Left lung (tissue), 10 donors: ENCODE measurements around the gene KDM2A. TPM values are rescaled to one million over a fixed set of nuclear protein-coding genes. Genes with fewer than 3 reads are reported as not detected.
"Not testable (repeated sequence)": the region's sequence is repeated elsewhere in the genome, so short reads cannot be mapped to it uniquely, and the experiment has no call there.

Experiments used
- ATAC-seq: fragments of 200-7000 bp; cut with Tn5 transposase; one replicate; pipeline ENCODE4 v1.9.1; 2020; ENCODE audit warnings: moderate library complexity
- DNase-seq, 4 donors: peaks; one replicate each; pipeline ENCODE4 v3.0.0-alpha.2; 2013 to 2020
- H3K27ac ChIP-seq, 2 donors: fragments of 200-600 bp; sonication (generic) in 1 of 2; one replicate each; pipeline versions ENCODE4 v1.5.0 to v1.8.0; 2020 to 2021
- H3K27me3 ChIP-seq, 2 donors: fragments of 200-600 bp; sonication (generic) in 1 of 2; one replicate each; pipeline versions ENCODE4 v1.5.0 to v1.8.0; 2020 to 2021
- H3K36me3 ChIP-seq, 2 donors: fragments of 200-600 bp; sonication (generic) in 1 of 2; one replicate each; pipeline versions ENCODE4 v1.5.0 to v1.8.0; 2020 to 2021
- H3K4me1 ChIP-seq, 2 donors: fragments of 200-600 bp; one replicate each; pipeline ENCODE4 v1.8.0; 2021
- H3K4me3 ChIP-seq, 2 donors: fragments of 200-600 bp; sonication (generic) in 1 of 2; one replicate each; pipeline versions ENCODE4 v1.5.0 to v1.8.0; 2020 to 2021; ENCODE audit warnings: mild to moderate bottlenecking in 1 of 2
- H3K9me3 ChIP-seq, 2 donors: fragments of 200-600 bp; sonication (generic) in 1 of 2; one replicate each; pipeline versions ENCODE4 v1.5.0 to v1.8.0; 2020 to 2021
- CTCF ChIP-seq, 2 donors: fragments of 200-600 bp; sonication (generic) in 1 of 2; IDR thresholded peaks; one replicate each; pipeline versions ENCODE4 v1.5.0 to v1.8.0; 2021; ENCODE audit warnings: antibody characterized with exemption in 2 of 2
- intact Hi-C, 2 donors: fragments of 100-400 bp; cut with DNase I; formaldehyde crosslinking; loops; one replicate each; pipeline versions ENCODE4 v1.11.2 to v1.14.2; 2022
- polyA plus RNA-seq, 6 donors: library from polyadenylated mRNA; unstranded; fragments of 120-200 nt; gene quantifications; one replicate each; pipeline ENCODE4 v1.2.1, GENCODE V29; 2013; ENCODE audit not compliant: insufficient read length in 6 of 6
- total RNA-seq, 2 donors: library from RNA; stranded (reverse); fragmentation: NEBNext Ultra II Directional; extraction: Animal tissue kit (Norgen Biotek cat#: 25700); gene quantifications; one replicate each; pipeline ENCODE4 v1.2.1, GENCODE V29; 2021
- donor health status: DM: no; HTN: yes; CAD: no.
- donor health status: DM: no; HTN: no; CAD: no.

KDM2A gene
- total and polyA plus RNA-seq, 8 donors = 71.0 to 87.0 (median 80.3) TPM

GRCh38 chr11:67260406-67260805 is 141.3 kb downstream of the KDM2A start:
- H3K27me3 ChIP-seq = peaks cover 0 to 6% of the 10 kb centered on the region in 2 donors
- no peak for DNase-seq
- H3K4me3 ChIP-seq = no peak overlapping the region
- H3K36me3 ChIP-seq = peaks cover 0 to 21% of the 10 kb centered on the region in 2 donors
- intact Hi-C loops = loop anchor here in 1 of 2 donors (5.0 kb wide), 1 partner anchor 117 kb away; no protein-coding TSS in a partner anchor
- H3K27ac ChIP-seq = no peak overlapping the region
- TF ChIP-seq CTCF (IDR thresholded peaks at IDR 0.05) = no peak
- ATAC-seq = no peak
- H3K9me3 ChIP-seq = no peaks in the 10 kb centered on the region
- peaks cover 16 to 38% of the 10 kb centered on the region in 2 donors for H3K4me1 ChIP-seq

DNA sequence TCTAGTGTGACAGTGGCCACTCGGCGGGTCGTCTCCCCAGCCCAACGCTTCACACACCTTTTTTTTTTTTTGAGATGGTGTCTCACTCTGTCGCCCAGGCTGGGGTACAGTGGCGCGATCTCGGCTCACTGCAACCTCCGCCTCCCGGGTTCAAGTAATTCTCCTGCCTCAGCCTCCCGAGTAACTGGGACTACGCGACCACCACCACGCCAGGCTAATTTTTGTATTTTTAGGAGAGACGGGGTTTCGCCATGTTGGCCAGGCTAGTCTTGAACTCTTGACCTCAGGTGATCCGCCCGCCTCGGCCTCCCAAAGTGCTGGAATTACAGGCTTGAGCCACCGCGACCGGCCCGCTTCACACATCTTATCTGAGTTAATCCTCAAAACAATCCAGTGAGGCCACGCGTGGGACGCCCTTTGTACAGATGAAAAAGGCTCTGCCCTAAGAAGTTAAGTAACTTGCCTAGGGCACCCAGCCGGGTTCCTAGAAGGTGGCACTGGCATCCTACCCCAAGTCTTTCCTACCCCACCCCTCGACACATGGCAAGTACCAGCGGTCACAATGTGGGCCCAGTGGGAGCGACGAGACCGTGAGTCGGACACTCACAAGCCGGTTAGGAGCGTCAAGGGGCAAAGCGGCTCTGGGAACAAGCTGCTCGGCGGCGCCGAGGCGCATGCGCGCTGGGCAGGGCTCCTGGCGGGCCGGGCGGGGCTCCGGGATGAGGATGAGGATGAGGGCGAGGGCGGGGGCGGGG is 142.0 kb downstream of the KDM2A start:
- DNase-seq (peak in 2 of 4 donors; percentile 69 to 93), ATAC-seq (peak; percentile 38)
- H3K27ac ChIP-seq, H3K9me3 ChIP-seq, H3K27me3 ChIP-seq: not testable (repeated sequence)
- intact Hi-C loops = loop anchor here in 1 of 2 donors (5.0 kb wide), 1 partner anchor 116 kb away; no protein-coding TSS in a partner anchor
- Histone ChIP-seq H3K36me3 (peaks cover 0 to 15% of the 10 kb centered on the region in 2 donors), H3K4me3 (peak overlapping the region; percentile 1 to 22), H3K4me1 (peaks cover 18 to 45% of the 10 kb centered on the region in 2 donors)

- TF ChIP-seq CTCF (IDR thresholded peaks at IDR 0.05) = no peak
- H3K27me3 ChIP-seq = peaks cover 0 to 6% of the 10 kb centered on the region in 2 donors
- H3K27ac ChIP-seq = no peak overlapping the region
- intact Hi-C loops = loop anchor here in 1 of 2 donors (5.0 kb wide), 1 partner anchor 116 kb away; no protein-coding TSS in a partner anchor
- peaks cover 18 to 45% of the 10 kb centered on the region in 2 donors for H3K4me1 ChIP-seq
- peaks cover 0 to 10% of the 10 kb centered on the region in 2 donors for H3K36me3 ChIP-seq
- H3K9me3 ChIP-seq = no peaks in the 10 kb centered on the region
- ATAC-seq (no peak), DNase-seq (no peak)
- peak overlapping the region; percentile 1 to 22 for H3K4me3 ChIP-seq
These were observed 142.5 kb downstream of the KDM2A start for GRCh38 chr11:67261640-67261945.

GRCh38 chr11:67261946-67262681 is 143.1 kb downstream of the KDM2A start:
- peak overlapping the region; percentile 21 to 82 for H3K27ac ChIP-seq
- peaks cover 0 to 6% of the 10 kb centered on the region in 2 donors for H3K27me3 ChIP-seq
- H3K4me3 ChIP-seq = no peak overlapping the region
- no peaks in the 10 kb centered on the region for H3K9me3 ChIP-seq
- H3K4me1 ChIP-seq = peaks cover 18 to 45% of the 10 kb centered on the region in 2 donors
- DNase-seq (peak in 1 of 4 donors; percentile 45), ATAC-seq (no peak)
- intact Hi-C loops = loop anchor here in 1 of 2 donors (2.0 to 5.0 kb wide), 2 partner anchors 55 to 115 kb away; no protein-coding TSS in a partner anchor
- no peak for TF ChIP-seq CTCF (IDR thresholded peaks at IDR 0.05)
- H3K36me3 ChIP-seq = peaks cover 0 to 4% of the 10 kb centered on the region in 2 donors

- ATAC-seq = peak; percentile 79
- H3K27me3 ChIP-seq = peaks cover 0 to 6% of the 10 kb centered on the region in 2 donors
- no peaks in the 10 kb centered on the region for H3K9me3 ChIP-seq
- H3K36me3 ChIP-seq = peaks cover 0 to 5% of the 10 kb centered on the region in 2 donors
- peak overlapping the region; percentile 21 to 82 for H3K27ac ChIP-seq
- intact Hi-C loops = loop anchor here in 1 of 2 donors (2.0 to 5.0 kb wide), 2 partner anchors 54 to 114 kb away; no protein-coding TSS in a partner anchor
- peak; percentile 60 to 93 (median 84) for DNase-seq
- no peak overlapping the region for H3K4me3 ChIP-seq
- peaks cover 20 to 53% of the 10 kb centered on the region in 2 donors for H3K4me1 ChIP-seq
- peak; percentile 80 to 88 for TF ChIP-seq CTCF (IDR thresholded peaks at IDR 0.05)
These were observed 143.9 kb downstream of the KDM2A start for GRCh38 chr11:67262731-67263675.
